GM23338 (cell line): ENCODE results near the gene MED13L. TPM values are rescaled to one million over a fixed set of nuclear protein-coding genes. Genes with fewer than 3 reads are reported as not detected.

Source experiments
- ATAC-seq: fragments of 200-7000 bp; cut with Tn5 transposase; 3 replicates; pipeline ENCODE4 v1.9.1; 2020
- DNase-seq: peaks from one replicate; pipeline ENCODE4 v3.0.0-alpha.2; 2015; ENCODE audit warnings: low spot score
- H2AFZ ChIP-seq: fragments of 200-600 bp; sonication (generic); 2 replicates; pipeline ENCODE4 v1.8.0; 2016; ENCODE audit warnings: antibody characterized with exemption, mild to moderate bottlenecking, moderate library complexity
- H3F3A ChIP-seq: fragments of 200-600 bp; sonication (generic); replicated peaks from 2 replicates; pipeline ENCODE4 v1.8.0; 2017; ENCODE audit warnings: antibody characterized with exemption, mixed run types, low read depth
- H3K27ac ChIP-seq: fragments of 200-600 bp; sonication (generic); 2 replicates; pipeline ENCODE4 v1.6.1; 2016; ENCODE audit warnings: low read depth
- H3K27me3 ChIP-seq: fragments of 200-600 bp; sonication (generic); 2 replicates; pipeline ENCODE4 v1.8.0; 2016; ENCODE audit warnings: mild to moderate bottlenecking, mixed run types, moderate library complexity; ENCODE audit not compliant: insufficient read depth
- H3K36me3 ChIP-seq: fragments of 200-600 bp; sonication (generic); 2 replicates; pipeline ENCODE4 v1.8.0; 2016; ENCODE audit warnings: mild to moderate bottlenecking; ENCODE audit not compliant: insufficient read depth
- H3K4me1 ChIP-seq: fragments of 200-600 bp; sonication (generic); 2 replicates; pipeline ENCODE4 v1.8.0; 2016; ENCODE audit warnings: mild to moderate bottlenecking, moderate library complexity; ENCODE audit not compliant: insufficient read depth
- H3K4me2 ChIP-seq: fragments of 200-600 bp; sonication (generic); 2 replicates; pipeline ENCODE4 v1.7.1; 2017; ENCODE audit warnings: mixed run types
- H3K4me3 ChIP-seq: fragments of 200-600 bp; sonication (generic); 2 replicates; pipeline ENCODE4 v1.6.1; 2016; ENCODE audit warnings: mixed run types
- H3K79me2 ChIP-seq: fragments of 200-600 bp; sonication (generic); replicated peaks from 2 replicates; pipeline ENCODE4 v1.8.0; 2017; ENCODE audit warnings: mild to moderate bottlenecking; ENCODE audit not compliant: insufficient read depth
- H3K9me2 ChIP-seq: fragments of 200-600 bp; sonication (generic); 2 replicates; pipeline ENCODE4 v1.8.0; 2017; ENCODE audit not compliant: insufficient read depth
- H4K20me1 ChIP-seq: fragments of 200-600 bp; sonication (generic); replicated peaks from 2 replicates; pipeline ENCODE4 v1.8.0; 2017; ENCODE audit warnings: mild to moderate bottlenecking; ENCODE audit not compliant: insufficient read depth
- H3K27ac Mint-ChIP-seq: 2 replicates; pipeline ENCODE4 v1.8.0; 2020; ENCODE audit warnings: inconsistent platforms, mild to moderate bottlenecking, moderate library complexity, mixed read lengths
- H3K27me3 Mint-ChIP-seq: 3 replicates; pipeline ENCODE4 v1.8.0; 2022; ENCODE audit warnings: low read depth, mild to moderate bottlenecking, moderate library complexity, mixed read lengths, inconsistent platforms; ENCODE audit not compliant: insufficient read depth, poor library complexity
- H3K36me3 Mint-ChIP-seq: 3 replicates; pipeline ENCODE4 v1.8.0; 2021; ENCODE audit warnings: low read depth, mild to moderate bottlenecking, inconsistent platforms, moderate library complexity, mixed read lengths
- H3K4me1 Mint-ChIP-seq: 3 replicates; pipeline ENCODE4 v1.8.0; 2020; ENCODE audit warnings: mild to moderate bottlenecking, inconsistent platforms, mixed read lengths
- H3K4me3 Mint-ChIP-seq: 3 replicates; pipeline ENCODE4 v1.8.0; 2021; ENCODE audit warnings: moderate library complexity, mild to moderate bottlenecking, inconsistent platforms, mixed read lengths
- H3K9me3 Mint-ChIP-seq: 3 replicates; pipeline ENCODE4 v1.8.0; 2020; ENCODE audit warnings: moderate library complexity, mild to moderate bottlenecking, inconsistent platforms, mixed read lengths
- CREB1 ChIP-seq: fragments of 250-450 bp; sonication (Bioruptor Pico); IDR thresholded peaks from 2 replicates; pipeline ENCODE4 v1.5.0; 2020; ENCODE audit warnings: low read depth, mild to moderate bottlenecking, moderate library complexity
- EZH2 ChIP-seq: fragments of 200-600 bp; sonication (generic); IDR thresholded peaks from one replicate; pipeline ENCODE4 v1.8.0; 2017; ENCODE audit warnings: antibody characterized with exemption, mild to moderate bottlenecking, low read depth; ENCODE audit not compliant: unreplicated experiment
- EZH2phosphoT487 ChIP-seq: fragments of 200-600 bp; sonication (generic); IDR thresholded peaks from one replicate; pipeline ENCODE4 v1.8.1; 2018; ENCODE audit warnings: antibody characterized with exemption; ENCODE audit not compliant: unreplicated experiment
- JUNB ChIP-seq: IDR thresholded peaks from one replicate; pipeline ENCODE4 v1.6.1; 2016; ENCODE audit warnings: antibody characterized with exemption; ENCODE audit not compliant: unreplicated experiment
- NANOG ChIP-seq: IDR thresholded peaks from 2 replicates; pipeline ENCODE4 v1.6.1; 2016; ENCODE audit warnings: antibody characterized with exemption, borderline replicate concordance
- POLR2AphosphoS5 ChIP-seq: IDR thresholded peaks from 2 replicates; pipeline ENCODE4 v1.6.1; 2016; ENCODE audit warnings: antibody characterized with exemption, low read depth
- STAT1 ChIP-seq: IDR thresholded peaks from one replicate; pipeline ENCODE4 v1.6.1; 2016; ENCODE audit warnings: antibody characterized with exemption; ENCODE audit not compliant: unreplicated experiment
- ZNF114 ChIP-seq: fragments of 250-450 bp; sonication (Bioruptor Pico); IDR thresholded peaks from 2 replicates; pipeline ENCODE4 v1.5.0; 2020; ENCODE audit warnings: mild to moderate bottlenecking, moderate library complexity
- ZNF331 ChIP-seq: fragments of 250-450 bp; sonication (Bioruptor Pico); IDR thresholded peaks from 2 replicates; pipeline ENCODE4 v1.5.0; 2020; ENCODE audit warnings: low read depth, mild to moderate bottlenecking, moderate library complexity
- polyA plus RNA-seq: library from polyadenylated mRNA; unstranded; fragments of >200 nt; fragmentation: Nextera tagmentation; extraction: Ambion mirVana; gene quantifications from 2 replicates; pipeline ENCODE4 v1.2.1, GENCODE V29; 2016
- total RNA-seq: library from RNA; depleted of rRNA; stranded (reverse); fragments of >200 nt; shearing (Covaris generic); gene quantifications from 2 replicates; pipeline ENCODE4 v1.2.3, GENCODE V29; 2014
- TF ChIP-seq, protein P1 (sequence below): fragments of 250-450 bp; sonication (Bioruptor Pico); IDR thresholded peaks from 2 replicates; pipeline ENCODE4 v1.5.0; 2020; ENCODE audit warnings: mild to moderate bottlenecking, moderate library complexity
- TF ChIP-seq, protein P2 (sequence below): IDR thresholded peaks from one replicate; pipeline ENCODE4 v1.6.1; 2018; ENCODE audit warnings: antibody characterized with exemption; ENCODE audit not compliant: unreplicated experiment
- TF ChIP-seq, protein P3 (sequence below): IDR thresholded peaks from 2 replicates; pipeline ENCODE4 v1.6.1; 2016; ENCODE audit warnings: antibody characterized with exemption
- TF ChIP-seq, protein P4 (sequence below), 2 experiments: fragments of 200-600 bp in 1 of 2; sonication (generic) in 1 of 2; conservative IDR thresholded peaks; 2 replicates each; pipeline versions ENCODE4 v1.5.1 to v1.6.1; 2016 to 2017; ENCODE audit warnings: antibody characterized with exemption in 2 of 2, low read depth in 2 of 2, mild to moderate bottlenecking in 2 of 2, moderate library complexity in 1 of 2

Gene MED13L
- total and polyA plus RNA-seq, 2 experiments from 2014 or later, result 20.9 to 73.6 TPM

DNA sequence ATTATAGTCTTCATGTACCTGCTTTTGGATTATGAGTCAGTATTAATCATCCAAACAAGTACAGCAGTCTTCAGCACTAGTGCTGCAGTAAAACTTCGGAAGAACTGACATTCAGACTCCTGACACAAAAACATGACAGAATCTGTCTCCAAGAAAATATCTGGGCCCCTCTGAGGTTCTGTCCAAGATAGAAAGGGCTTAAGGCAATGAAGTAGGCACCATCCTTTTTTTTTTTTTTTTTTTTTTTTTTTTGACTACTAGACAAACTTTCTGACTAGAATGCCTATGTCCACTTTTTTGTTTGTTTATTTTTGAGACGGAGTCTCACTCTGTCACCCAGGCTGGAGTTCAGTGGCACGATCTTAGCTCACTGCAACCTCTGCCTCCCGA is 112.5 kb downstream of the MED13L start:
- Mint-ChIP-seq H3K4me1 (peaks cover 25% of the 10 kb centered on the region), H3K27me3 (no peaks in the 10 kb centered on the region), H3K9me3 (no peaks in the 10 kb centered on the region; the same call in 2 of the 3 replicates), H3K36me3 (no peaks in the 10 kb centered on the region), H3K27ac (no peak overlapping the region; the same call in 1 of the 2 replicates), H3K4me3 (no peak overlapping the region)
- ATAC-seq (no peak), DNase-seq (no peak)
- Histone ChIP-seq H3F3A (no peaks in the 10 kb centered on the region), H3K27ac (no peak overlapping the region), H3K4me1 (peaks cover 28% of the 10 kb centered on the region), H3K4me3 (no peak overlapping the region), H3K9me2 (no peaks in the 10 kb centered on the region), H3K27me3 (no peaks in the 10 kb centered on the region), H3K4me2 (no peak overlapping the region), H3K36me3 (no peaks in the 10 kb centered on the region), H2AFZ (no peak overlapping the region), H4K20me1 (0 out of 2 replicates have a peak, but pooled peaks cover 2% of the 10 kb centered on the region), H3K79me2 (peaks cover 99% of the 10 kb centered on the region)
- TF ChIP-seq, protein P1, sequence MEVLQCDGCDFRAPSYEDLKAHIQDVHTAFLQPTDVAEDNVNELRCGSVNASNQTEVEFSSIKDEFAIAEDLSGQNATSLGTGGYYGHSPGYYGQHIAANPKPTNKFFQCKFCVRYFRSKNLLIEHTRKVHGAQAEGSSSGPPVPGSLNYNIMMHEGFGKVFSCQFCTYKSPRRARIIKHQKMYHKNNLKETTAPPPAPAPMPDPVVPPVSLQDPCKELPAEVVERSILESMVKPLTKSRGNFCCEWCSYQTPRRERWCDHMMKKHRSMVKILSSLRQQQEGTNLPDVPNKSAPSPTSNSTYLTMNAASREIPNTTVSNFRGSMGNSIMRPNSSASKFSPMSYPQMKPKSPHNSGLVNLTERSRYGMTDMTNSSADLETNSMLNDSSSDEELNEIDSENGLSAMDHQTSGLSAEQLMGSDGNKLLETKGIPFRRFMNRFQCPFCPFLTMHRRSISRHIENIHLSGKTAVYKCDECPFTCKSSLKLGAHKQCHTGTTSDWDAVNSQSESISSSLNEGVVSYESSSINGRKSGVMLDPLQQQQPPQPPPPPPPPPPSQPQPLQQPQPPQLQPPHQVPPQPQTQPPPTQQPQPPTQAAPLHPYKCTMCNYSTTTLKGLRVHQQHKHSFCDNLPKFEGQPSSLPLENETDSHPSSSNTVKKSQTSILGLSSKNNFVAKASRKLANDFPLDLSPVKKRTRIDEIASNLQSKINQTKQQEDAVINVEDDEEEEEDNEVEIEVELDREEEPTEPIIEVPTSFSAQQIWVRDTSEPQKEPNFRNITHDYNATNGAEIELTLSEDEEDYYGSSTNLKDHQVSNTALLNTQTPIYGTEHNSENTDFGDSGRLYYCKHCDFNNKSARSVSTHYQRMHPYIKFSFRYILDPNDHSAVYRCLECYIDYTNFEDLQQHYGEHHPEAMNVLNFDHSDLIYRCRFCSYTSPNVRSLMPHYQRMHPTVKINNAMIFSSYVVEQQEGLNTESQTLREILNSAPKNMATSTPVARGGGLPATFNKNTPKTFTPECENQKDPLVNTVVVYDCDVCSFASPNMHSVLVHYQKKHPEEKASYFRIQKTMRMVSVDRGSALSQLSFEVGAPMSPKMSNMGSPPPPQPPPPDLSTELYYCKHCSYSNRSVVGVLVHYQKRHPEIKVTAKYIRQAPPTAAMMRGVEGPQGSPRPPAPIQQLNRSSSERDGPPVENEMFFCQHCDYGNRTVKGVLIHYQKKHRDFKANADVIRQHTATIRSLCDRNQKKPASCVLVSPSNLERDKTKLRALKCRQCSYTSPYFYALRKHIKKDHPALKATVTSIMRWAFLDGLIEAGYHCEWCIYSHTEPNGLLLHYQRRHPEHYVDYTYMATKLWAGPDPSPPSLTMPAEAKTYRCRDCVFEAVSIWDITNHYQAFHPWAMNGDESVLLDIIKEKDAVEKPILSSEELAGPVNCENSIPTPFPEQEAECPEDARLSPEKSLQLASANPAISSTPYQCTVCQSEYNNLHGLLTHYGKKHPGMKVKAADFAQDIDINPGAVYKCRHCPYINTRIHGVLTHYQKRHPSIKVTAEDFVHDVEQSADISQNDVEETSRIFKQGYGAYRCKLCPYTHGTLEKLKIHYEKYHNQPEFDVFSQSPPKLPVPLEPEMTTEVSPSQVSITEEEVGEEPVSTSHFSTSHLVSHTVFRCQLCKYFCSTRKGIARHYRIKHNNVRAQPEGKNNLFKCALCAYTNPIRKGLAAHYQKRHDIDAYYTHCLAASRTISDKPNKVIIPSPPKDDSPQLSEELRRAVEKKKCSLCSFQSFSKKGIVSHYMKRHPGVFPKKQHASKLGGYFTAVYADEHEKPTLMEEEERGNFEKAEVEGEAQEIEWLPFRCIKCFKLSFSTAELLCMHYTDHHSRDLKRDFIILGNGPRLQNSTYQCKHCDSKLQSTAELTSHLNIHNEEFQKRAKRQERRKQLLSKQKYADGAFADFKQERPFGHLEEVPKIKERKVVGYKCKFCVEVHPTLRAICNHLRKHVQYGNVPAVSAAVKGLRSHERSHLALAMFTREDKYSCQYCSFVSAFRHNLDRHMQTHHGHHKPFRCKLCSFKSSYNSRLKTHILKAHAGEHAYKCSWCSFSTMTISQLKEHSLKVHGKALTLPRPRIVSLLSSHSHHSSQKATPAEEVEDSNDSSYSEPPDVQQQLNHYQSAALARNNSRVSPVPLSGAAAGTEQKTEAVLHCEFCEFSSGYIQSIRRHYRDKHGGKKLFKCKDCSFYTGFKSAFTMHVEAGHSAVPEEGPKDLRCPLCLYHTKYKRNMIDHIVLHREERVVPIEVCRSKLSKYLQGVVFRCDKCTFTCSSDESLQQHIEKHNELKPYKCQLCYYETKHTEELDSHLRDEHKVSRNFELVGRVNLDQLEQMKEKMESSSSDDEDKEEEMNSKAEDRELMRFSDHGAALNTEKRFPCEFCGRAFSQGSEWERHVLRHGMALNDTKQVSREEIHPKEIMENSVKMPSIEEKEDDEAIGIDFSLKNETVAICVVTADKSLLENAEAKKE (CRISPR knock-in tag), result no peak
- TF ChIP-seq NANOG (no peak), ZNF331 (CRISPR knock-in tag) (no peak), JUNB (no peak), ZNF114 (CRISPR knock-in tag) (no peak), EZH2 (no peak), POLR2AphosphoS5 (no peak), CREB1 (CRISPR knock-in tag) (no peak), EZH2phosphoT487 (no peak), STAT1 (no peak)
- TF ChIP-seq, protein P2, sequence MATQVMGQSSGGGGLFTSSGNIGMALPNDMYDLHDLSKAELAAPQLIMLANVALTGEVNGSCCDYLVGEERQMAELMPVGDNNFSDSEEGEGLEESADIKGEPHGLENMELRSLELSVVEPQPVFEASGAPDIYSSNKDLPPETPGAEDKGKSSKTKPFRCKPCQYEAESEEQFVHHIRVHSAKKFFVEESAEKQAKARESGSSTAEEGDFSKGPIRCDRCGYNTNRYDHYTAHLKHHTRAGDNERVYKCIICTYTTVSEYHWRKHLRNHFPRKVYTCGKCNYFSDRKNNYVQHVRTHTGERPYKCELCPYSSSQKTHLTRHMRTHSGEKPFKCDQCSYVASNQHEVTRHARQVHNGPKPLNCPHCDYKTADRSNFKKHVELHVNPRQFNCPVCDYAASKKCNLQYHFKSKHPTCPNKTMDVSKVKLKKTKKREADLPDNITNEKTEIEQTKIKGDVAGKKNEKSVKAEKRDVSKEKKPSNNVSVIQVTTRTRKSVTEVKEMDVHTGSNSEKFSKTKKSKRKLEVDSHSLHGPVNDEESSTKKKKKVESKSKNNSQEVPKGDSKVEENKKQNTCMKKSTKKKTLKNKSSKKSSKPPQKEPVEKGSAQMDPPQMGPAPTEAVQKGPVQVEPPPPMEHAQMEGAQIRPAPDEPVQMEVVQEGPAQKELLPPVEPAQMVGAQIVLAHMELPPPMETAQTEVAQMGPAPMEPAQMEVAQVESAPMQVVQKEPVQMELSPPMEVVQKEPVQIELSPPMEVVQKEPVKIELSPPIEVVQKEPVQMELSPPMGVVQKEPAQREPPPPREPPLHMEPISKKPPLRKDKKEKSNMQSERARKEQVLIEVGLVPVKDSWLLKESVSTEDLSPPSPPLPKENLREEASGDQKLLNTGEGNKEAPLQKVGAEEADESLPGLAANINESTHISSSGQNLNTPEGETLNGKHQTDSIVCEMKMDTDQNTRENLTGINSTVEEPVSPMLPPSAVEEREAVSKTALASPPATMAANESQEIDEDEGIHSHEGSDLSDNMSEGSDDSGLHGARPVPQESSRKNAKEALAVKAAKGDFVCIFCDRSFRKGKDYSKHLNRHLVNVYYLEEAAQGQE, result no peak
- TF ChIP-seq, protein P3, sequence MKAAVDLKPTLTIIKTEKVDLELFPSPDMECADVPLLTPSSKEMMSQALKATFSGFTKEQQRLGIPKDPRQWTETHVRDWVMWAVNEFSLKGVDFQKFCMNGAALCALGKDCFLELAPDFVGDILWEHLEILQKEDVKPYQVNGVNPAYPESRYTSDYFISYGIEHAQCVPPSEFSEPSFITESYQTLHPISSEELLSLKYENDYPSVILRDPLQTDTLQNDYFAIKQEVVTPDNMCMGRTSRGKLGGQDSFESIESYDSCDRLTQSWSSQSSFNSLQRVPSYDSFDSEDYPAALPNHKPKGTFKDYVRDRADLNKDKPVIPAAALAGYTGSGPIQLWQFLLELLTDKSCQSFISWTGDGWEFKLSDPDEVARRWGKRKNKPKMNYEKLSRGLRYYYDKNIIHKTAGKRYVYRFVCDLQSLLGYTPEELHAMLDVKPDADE, result no peak
- TF ChIP-seq, protein P4, sequence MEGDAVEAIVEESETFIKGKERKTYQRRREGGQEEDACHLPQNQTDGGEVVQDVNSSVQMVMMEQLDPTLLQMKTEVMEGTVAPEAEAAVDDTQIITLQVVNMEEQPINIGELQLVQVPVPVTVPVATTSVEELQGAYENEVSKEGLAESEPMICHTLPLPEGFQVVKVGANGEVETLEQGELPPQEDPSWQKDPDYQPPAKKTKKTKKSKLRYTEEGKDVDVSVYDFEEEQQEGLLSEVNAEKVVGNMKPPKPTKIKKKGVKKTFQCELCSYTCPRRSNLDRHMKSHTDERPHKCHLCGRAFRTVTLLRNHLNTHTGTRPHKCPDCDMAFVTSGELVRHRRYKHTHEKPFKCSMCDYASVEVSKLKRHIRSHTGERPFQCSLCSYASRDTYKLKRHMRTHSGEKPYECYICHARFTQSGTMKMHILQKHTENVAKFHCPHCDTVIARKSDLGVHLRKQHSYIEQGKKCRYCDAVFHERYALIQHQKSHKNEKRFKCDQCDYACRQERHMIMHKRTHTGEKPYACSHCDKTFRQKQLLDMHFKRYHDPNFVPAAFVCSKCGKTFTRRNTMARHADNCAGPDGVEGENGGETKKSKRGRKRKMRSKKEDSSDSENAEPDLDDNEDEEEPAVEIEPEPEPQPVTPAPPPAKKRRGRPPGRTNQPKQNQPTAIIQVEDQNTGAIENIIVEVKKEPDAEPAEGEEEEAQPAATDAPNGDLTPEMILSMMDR (conservative IDR thresholded peaks at IDR 0.05; ENCODE audit: low read depth in 2 of 2), result no peak
